HG02943 (cell line): ENCODE measurements around the gene AHNAK.
"Not testable (repeated sequence)": the region's sequence is repeated elsewhere in the genome, so short reads cannot be mapped to it uniquely, and the experiment has no call there.

ENCODE experiments used
- ATAC-seq: cut with Tn5 transposase; IDR thresholded peaks from one replicate; pipeline ENCODE4 v1.9.1; 2021; ENCODE audit warnings: mild to moderate bottlenecking, low read depth, moderate library complexity; ENCODE audit not compliant: unreplicated experiment

AHNAK gene

DNA sequence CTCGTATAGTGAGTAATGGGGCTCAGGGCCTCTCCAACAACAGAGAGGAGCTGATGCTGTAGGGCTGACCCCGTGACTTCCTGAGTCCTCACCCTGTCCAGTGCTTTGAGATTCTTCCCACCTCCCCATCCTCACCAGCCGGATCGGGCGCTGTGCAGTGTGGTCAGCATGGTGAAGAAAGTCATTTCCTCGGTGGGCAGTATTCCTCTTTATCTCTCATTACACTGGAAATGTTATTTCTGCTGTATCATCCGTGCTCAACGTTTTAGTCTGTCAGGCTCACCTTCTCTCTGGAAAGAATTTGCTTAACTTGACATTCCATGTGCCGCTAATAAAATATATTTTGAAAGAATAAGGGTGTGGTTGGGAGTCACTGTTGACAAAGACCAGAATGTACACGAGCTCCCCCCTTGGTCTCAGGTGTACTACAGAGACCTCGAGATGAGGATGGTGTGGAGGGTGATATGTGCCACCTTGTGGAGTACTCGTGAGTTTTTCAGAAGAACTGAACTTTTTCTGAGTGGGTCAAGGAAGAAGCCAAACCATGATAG, 153.5 kb downstream of the AHNAK start:
- no peak for ATAC-seq

DNA sequence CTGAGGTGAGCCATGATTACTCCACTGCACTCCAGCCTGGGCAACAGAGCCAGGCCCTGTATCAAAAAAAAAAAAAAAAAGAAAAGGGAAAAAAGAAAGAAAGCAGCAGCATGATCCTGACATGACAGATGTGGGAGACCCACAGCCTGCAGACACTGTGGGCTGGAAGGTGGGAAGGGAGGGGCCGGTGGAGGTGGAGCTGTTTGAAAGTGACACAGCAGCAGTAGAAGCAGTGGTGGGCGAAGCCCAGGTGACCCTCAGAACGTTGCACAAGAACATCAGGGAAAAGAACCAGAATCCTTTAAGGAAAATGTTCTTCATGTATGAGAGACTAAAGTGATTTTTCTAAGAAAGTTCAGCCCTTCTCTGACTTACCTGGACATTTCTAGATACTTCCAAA, 154.1 kb downstream of the AHNAK start:
- no peak for ATAC-seq

DNA sequence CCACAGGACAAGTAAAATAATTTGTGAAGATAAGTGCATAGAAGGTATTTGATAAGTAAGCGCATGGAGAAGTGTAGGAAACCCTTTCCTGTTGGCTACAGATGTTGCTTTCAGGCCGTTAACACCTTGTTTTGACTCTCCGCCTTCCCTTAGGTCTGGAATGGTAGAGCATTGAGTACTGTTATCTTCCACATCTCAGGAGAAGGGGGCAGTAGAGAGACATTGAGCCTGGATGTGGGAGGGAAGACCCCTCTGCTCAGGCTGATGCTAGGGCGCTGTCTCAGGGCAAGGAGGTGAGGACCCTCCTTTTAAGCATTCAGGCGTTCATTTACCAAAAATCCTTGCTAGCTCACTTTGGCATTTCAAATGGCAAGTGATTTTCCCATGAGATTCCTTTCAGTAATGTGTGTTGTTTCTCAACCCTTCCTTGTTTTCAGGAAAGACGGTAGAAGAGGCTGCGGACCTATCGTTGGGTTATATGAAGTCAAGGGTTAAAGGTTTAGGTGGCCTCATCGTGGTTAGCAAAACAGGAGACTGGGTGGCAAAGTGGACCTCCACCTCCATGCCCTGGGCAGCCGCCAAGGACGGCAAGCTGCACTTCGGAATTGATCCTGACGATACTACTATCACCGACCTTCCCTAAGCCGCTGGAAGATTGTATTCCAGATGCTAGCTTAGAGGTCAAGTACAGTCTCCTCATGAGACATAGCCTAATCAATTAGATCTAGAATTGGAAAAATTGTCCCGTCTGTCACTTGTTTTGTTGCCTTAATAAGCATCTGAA, 154.8 kb downstream of the AHNAK start:
- no peak for ATAC-seq

DNA sequence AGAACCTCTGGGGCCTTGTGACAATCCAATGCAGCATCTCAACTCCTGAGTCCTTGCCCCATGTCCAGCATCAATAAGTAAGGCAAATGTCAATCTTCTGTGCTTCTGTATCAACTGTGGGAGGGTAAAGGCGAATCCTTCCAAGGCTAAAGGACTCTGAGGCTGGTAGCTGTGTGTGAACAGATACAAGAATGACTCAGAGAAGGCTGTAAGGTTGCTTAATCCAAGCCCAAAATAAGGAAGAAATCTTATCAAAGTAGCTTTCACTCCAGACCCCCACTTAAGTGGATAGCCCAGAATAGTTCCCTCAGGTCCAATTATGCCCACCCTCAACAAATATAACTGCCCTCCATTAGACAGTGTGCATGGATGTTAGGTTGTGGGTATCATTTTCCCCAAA, 155.9 kb downstream of the AHNAK start:
- no peak for ATAC-seq

DNA sequence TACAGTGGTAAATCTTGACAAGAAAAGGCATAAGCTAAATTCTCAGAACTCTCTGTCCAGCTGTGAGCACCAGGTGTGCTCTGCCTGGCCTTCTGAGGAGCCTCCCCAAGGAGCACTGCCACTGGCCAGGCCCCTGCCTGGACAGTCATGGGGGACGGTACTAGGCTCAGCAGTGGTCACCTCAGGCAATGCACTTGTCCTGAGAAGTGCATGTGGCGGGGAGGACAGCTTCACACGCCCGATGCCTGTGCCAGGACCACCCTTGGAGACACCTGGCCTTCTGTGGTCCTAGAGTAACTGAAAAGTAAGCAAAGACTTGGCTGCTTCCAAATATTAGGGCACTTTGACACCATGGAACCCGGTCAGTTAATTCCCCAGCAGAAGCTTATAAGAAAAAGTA, 156.4 kb downstream of the AHNAK start:
- ATAC-seq: no peak

DNA sequence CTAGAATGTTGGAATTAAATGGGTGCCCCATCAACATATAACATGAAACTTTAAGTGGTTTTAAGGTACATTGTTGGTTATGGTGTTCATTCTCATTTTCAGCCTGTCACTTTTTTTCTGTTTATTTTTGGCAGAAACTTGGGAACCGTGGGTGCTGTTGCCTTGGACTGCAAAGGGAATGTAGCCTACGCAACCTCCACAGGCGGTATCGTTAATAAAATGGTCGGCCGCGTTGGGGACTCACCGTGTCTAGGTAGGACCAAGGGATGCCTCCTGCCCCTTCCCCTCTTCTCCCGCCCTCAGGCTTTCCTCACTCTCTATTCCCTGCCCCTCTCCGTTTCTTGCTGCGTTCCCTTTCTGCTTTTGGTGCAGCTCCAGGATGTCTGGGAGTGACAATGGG, 157.6 kb downstream of the AHNAK start:
- no peak for ATAC-seq

DNA sequence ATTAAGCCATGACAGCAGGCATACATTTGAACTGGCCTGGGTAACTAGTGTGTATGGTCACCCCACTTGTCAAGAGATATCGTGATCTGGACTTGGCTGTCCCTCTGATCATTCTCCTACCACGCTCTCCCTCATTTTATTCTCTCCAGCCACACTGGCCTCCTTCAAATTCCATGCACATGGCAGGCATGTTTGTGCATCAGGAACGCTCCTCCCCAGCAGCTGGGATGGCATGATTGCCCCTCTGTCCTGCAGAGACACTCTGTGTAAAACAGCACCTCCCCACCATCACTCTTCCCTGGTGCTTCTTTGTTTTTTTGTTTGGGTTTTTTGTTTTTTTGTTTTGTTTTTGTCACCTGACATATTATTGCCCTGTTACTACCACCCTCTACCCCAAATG, 159.2 kb downstream of the AHNAK start:
- no peak for ATAC-seq

DNA sequence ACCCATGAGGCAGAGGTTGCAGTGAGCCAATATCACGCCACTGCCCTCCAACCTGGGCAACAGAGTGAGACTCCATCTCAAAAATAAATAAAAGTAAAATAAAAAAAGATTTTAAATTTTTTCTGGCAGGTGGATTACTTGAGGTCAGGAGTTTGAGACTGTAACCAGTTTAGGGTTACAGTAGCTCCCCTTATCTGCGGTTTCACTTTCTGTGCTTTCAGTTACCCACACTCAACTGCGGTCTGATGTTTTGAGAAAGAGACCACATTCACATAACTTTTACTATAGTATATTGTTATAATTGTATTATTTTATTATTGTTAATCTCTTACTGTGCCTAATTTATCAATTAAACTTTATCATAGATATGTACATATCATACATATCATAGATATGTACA, 160.5 kb downstream of the AHNAK start:
- not testable (repeated sequence) for ATAC-seq

DNA sequence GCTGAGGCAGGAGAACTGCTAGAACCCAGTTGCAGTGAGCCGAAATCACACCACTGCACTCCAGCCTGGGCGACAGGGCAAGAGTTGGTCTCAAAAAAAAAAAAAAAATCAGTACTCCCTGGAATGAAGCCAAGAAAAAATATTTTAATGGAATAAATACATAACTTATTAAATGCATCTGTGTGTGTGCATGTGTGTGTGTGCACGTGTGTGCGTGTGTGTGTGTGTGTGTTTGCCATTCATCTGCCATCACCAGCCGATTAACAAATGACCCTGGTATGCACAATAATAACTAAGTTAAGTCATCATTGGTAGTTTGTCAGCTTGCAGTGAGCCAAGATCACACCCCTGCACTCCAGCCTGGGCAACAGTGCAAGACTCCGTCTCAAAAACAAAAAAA, 162.8 kb downstream of the AHNAK start:
- ATAC-seq: no peak
